Subcutaneous abdominal adipose tissue (tissue), 5 donors: ENCODE data around the gene TAPBP.
"Not testable (repeated sequence)": the region's sequence is repeated elsewhere in the genome, so short reads cannot be mapped to it uniquely, and the experiment has no call there.

ENCODE experiments used
- H3K27ac ChIP-seq: one replicate; pipeline ENCODE4 v1.7.0; 2013; ENCODE audit warnings: low read depth, mild to moderate bottlenecking, inconsistent platforms, low read length, moderate library complexity
- H3K27me3 ChIP-seq, 5 donors: one replicate each; pipeline ENCODE4 v1.7.0; 2013; ENCODE audit warnings: low read length in 5 of 5, inconsistent platforms in 1 of 5; ENCODE audit not compliant: control insufficient read depth in 5 of 5, insufficient read depth in 4 of 5
- H3K36me3 ChIP-seq, 5 donors: one replicate each; pipeline ENCODE4 v1.7.0; 2013; ENCODE audit warnings: low read length in 5 of 5; ENCODE audit not compliant: control insufficient read depth in 5 of 5, insufficient read depth in 5 of 5
- H3K4me1 ChIP-seq, 5 donors: one replicate each; pipeline ENCODE4 v1.7.0; 2013; ENCODE audit warnings: low read length in 5 of 5, mild to moderate bottlenecking in 3 of 5, moderate library complexity in 1 of 5; ENCODE audit not compliant: control insufficient read depth in 5 of 5, insufficient read depth in 5 of 5
- H3K4me3 ChIP-seq, 5 donors: one replicate each; pipeline ENCODE4 v1.7.0; 2013; ENCODE audit warnings: low read length in 5 of 5, low read depth in 1 of 5
- H3K9ac ChIP-seq, 5 donors: one replicate each; pipeline ENCODE4 v1.7.0; 2013; ENCODE audit warnings: low read length in 5 of 5, mild to moderate bottlenecking in 4 of 5, moderate library complexity in 3 of 5
- H3K9me3 ChIP-seq, 5 donors: one replicate each; pipeline ENCODE4 v1.7.0; 2013; ENCODE audit warnings: low read length in 5 of 5; ENCODE audit not compliant: control insufficient read depth in 5 of 5
- donor health status: healthy.
- donor health status: healthy.
- donor health status: healthy.
- donor health status: healthy.
- donor health status: healthy.

TAPBP gene

GRCh38 chr6:33343953-33344611 is 30.2 kb upstream of the TAPBP start:
- no peak overlapping the region for H3K27ac ChIP-seq

DNA sequence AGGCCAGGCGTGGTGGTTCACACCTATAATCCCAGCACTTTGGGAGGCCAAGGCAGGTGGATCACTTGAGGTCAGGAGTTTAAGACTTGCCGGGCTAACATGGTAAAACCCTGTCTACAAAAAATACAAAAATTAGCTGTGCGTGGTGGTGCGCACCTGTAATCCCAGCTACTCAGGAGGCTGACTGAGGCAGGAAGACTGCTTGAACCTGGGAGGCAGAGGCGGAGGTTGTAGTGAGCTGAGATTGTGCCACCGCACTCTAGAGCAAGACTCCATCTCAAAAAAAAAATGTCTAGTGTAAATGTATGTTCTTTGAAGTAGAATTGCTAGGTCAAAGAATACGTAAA is 29.7 kb upstream of the TAPBP start:
- H3K27ac ChIP-seq, H3K27me3 ChIP-seq, H3K9ac ChIP-seq, H3K9me3 ChIP-seq, H3K4me3 ChIP-seq, H3K4me1 ChIP-seq, H3K36me3 ChIP-seq: not testable (repeated sequence)

More at GRCh38 chr6:33343953-33344611, 30.2 kb upstream of the TAPBP start:
- Histone ChIP-seq H3K9ac (no peak overlapping the region), H3K4me3 (no peak overlapping the region), H3K9me3 (no peaks in the 10 kb centered on the region), H3K27me3 (no peaks in the 10 kb centered on the region), H3K36me3 (no peaks in the 10 kb centered on the region), H3K4me1 (peaks cover 0 to 7% (median 5%) of the 10 kb centered on the region in 5 donors)

GRCh38 chr6:33339193-33339592 is 25.3 kb upstream of the TAPBP start:
- no peak overlapping the region for H3K4me3 ChIP-seq
- no peak overlapping the region for H3K27ac ChIP-seq
- H3K9ac ChIP-seq: no peak overlapping the region
- no peaks in the 10 kb centered on the region for H3K9me3 ChIP-seq
- no peaks in the 10 kb centered on the region for H3K4me1 ChIP-seq
- no peaks in the 10 kb centered on the region for H3K36me3 ChIP-seq
- no peaks in the 10 kb centered on the region for H3K27me3 ChIP-seq

- Histone ChIP-seq H3K27ac (no peak overlapping the region), H3K4me1 (no peaks in the 10 kb centered on the region), H3K36me3 (no peaks in the 10 kb centered on the region), H3K9me3 (no peaks in the 10 kb centered on the region), H3K27me3 (no peaks in the 10 kb centered on the region), H3K4me3 (no peak overlapping the region), H3K9ac (no peak overlapping the region)
Observed at GRCh38 chr6:33336495-33336894, 22.6 kb upstream of the TAPBP start.

DNA sequence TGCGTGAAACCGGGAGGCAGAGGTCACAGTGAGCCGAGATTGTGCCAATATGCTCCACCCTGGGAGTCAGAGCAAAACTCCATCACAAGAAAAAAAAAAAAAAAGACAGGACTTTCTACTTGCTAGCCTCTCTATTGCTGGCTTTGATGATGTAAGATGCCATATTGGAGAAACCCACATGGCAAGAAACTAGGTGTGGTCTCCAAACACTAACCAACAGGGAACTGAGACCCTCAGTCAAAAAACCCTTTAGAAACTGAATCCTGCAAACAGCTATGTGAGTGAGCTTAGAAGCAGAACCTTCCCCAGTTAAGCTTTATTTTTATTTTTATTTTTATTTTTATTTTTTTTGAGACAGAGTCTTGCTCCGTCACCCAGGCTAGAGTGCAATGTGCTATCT is 22.0 kb upstream of the TAPBP start:
- H3K4me3 ChIP-seq: no peak overlapping the region
- H3K4me1 ChIP-seq: no peaks in the 10 kb centered on the region
- no peak overlapping the region for H3K9ac ChIP-seq
- H3K27me3 ChIP-seq: no peaks in the 10 kb centered on the region
- no peaks in the 10 kb centered on the region for H3K9me3 ChIP-seq
- H3K27ac ChIP-seq: no peak overlapping the region
- no peaks in the 10 kb centered on the region for H3K36me3 ChIP-seq

DNA sequence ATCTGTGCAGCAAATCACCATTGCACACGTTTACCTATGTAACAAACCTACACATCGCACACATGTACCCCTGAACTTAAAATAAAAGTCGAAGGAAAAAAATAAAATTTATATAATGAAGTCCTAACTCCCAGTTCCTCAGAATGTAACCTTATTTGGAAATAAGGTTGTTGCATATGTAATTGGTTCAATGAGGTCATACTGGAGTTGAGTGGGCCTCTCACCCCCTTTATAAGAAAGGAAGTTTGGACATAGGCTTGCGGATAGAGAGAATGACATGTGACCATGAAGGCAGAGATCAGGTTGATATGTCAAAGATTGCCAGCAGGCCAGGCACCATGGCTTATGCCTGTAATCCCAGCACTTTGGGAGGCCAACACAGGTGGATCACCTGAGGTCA is 19.8 kb upstream of the TAPBP start:
- Histone ChIP-seq H3K36me3 (no peaks in the 10 kb centered on the region), H3K27me3 (no peaks in the 10 kb centered on the region), H3K9me3 (no peaks in the 10 kb centered on the region), H3K27ac (no peak overlapping the region), H3K4me1 (no peaks in the 10 kb centered on the region), H3K4me3 (no peak overlapping the region), H3K9ac (no peak overlapping the region)

DNA sequence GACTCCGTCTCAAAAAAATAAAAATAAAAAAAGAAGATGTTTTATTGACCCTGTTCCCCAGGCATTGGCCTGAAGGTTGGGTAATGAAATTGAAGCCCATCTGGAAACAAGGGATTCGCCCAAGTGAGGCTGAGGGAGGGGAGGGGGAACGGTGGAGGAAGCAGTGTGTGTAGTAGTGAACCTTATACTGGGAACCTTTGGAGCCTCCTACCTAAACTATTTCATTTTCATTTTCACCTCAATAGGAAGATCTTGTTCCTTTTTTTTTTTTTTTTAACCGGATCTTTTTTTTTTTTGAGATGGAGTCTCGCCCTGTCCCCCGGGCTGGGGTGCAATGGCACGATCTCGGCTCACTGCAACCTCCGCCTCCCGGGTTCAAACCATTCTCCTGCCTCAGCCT is 16.9 kb upstream of the TAPBP start:
- Histone ChIP-seq H3K9me3 (no peaks in the 10 kb centered on the region), H3K27me3 (no peaks in the 10 kb centered on the region), H3K4me3 (no peak overlapping the region), H3K4me1 (no peaks in the 10 kb centered on the region), H3K27ac (no peak overlapping the region), H3K9ac (no peak overlapping the region), H3K36me3 (no peaks in the 10 kb centered on the region)

- no peaks in the 10 kb centered on the region for H3K36me3 ChIP-seq
- H3K4me3 ChIP-seq: no peak overlapping the region
- no peak overlapping the region for H3K9ac ChIP-seq
- peaks cover 0 to under 1% (median under 1%) of the 10 kb centered on the region in 5 donors for H3K4me1 ChIP-seq
- H3K27ac ChIP-seq: no peak overlapping the region
- H3K27me3 ChIP-seq: no peaks in the 10 kb centered on the region
- H3K9me3 ChIP-seq: no peaks in the 10 kb centered on the region
Observed at GRCh38 chr6:33329058-33329457, 15.2 kb upstream of the TAPBP start.

- Histone ChIP-seq H3K27me3 (no peaks in the 10 kb centered on the region), H3K4me3 (peak overlapping the region; percentile 75 to 88 (median 81)), H3K9me3 (no peaks in the 10 kb centered on the region), H3K27ac (no peak overlapping the region), H3K9ac (peak overlapping the region in 1 of 5 donors; percentile 88), H3K4me1 (peaks cover 14 to 45% (median 40%) of the 10 kb centered on the region in 5 donors), H3K36me3 (peaks cover 0 to 21% (median 19%) of the 10 kb centered on the region in 5 donors)
Observed at GRCh38 chr6:33324125-33324524, 10.2 kb upstream of the TAPBP start.

DNA sequence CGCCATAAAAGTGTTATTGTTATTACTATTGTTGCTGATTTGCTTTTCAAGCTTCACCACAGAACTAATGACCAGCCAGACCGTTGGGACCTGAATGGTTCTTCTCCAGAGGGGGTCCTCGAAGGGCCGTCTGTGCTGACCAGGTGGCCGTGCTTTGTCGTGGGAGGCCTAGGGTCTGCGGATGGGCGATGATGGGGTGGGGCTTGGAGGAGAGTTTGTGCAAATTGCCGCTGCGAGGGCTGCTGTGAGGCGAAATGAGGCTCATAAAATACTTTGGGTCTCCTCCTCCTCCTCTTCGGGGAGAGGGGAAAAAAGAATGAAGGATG is 9.7 kb upstream of the TAPBP start:
- Histone ChIP-seq H3K4me1 (peaks cover 14 to 48% (median 45%) of the 10 kb centered on the region in 5 donors), H3K36me3 (peaks cover 0 to 27% (median 25%) of the 10 kb centered on the region in 5 donors), H3K4me3 (peak overlapping the region; percentile 75 to 88 (median 81)), H3K27me3 (no peaks in the 10 kb centered on the region), H3K27ac (peak overlapping the region; percentile 84), H3K9me3 (no peaks in the 10 kb centered on the region), H3K9ac (peak overlapping the region; percentile 28 to 89 (median 88))
